Ishikawa (cell line): Measurements from ENCODE around the gene HPD.

Experiments used
- CEBPB ChIP-seq: IDR thresholded peaks from 2 replicates; pipeline ENCODE4 v1.6.1; 2012
- CREB1 ChIP-seq: IDR thresholded peaks from 2 replicates; pipeline ENCODE4 v1.6.1; 2012; ENCODE audit warnings: low read depth
- EGR1 ChIP-seq: IDR thresholded peaks from 2 replicates; pipeline ENCODE4 v1.6.1; 2012
- EP300 ChIP-seq: IDR thresholded peaks from 2 replicates; pipeline ENCODE4 v1.6.1; 2012; ENCODE audit warnings: borderline replicate concordance
- FOXM1 ChIP-seq: IDR thresholded peaks from 2 replicates; pipeline ENCODE4 v1.6.1; 2012; ENCODE audit warnings: low read depth, borderline replicate concordance
- RAD21 ChIP-seq: IDR thresholded peaks from 2 replicates; pipeline ENCODE4 v1.6.1; 2012; ENCODE audit warnings: low read depth
- TAF1 ChIP-seq: IDR thresholded peaks from 2 replicates; pipeline ENCODE4 v1.6.1; 2012; ENCODE audit warnings: low read depth, mild to moderate bottlenecking
- TCF12 ChIP-seq: IDR thresholded peaks from 2 replicates; pipeline ENCODE4 v1.6.1; 2012; ENCODE audit warnings: low read depth
- TEAD4 ChIP-seq: IDR thresholded peaks from 2 replicates; pipeline ENCODE4 v1.6.1; 2012
- YY1 ChIP-seq: IDR thresholded peaks from 2 replicates; pipeline ENCODE4 v1.6.1; 2012; ENCODE audit warnings: low read depth
- TF ChIP-seq, protein P1 (sequence below): IDR thresholded peaks from 2 replicates; pipeline ENCODE4 v1.6.1; 2012; ENCODE audit warnings: low read depth, mild to moderate bottlenecking
- TF ChIP-seq, protein P2 (sequence below): IDR thresholded peaks from 2 replicates; pipeline ENCODE4 v1.6.1; 2012
- TF ChIP-seq, protein P3 (sequence below): IDR thresholded peaks from 2 replicates; pipeline ENCODE4 v1.6.1; 2012

DNA sequence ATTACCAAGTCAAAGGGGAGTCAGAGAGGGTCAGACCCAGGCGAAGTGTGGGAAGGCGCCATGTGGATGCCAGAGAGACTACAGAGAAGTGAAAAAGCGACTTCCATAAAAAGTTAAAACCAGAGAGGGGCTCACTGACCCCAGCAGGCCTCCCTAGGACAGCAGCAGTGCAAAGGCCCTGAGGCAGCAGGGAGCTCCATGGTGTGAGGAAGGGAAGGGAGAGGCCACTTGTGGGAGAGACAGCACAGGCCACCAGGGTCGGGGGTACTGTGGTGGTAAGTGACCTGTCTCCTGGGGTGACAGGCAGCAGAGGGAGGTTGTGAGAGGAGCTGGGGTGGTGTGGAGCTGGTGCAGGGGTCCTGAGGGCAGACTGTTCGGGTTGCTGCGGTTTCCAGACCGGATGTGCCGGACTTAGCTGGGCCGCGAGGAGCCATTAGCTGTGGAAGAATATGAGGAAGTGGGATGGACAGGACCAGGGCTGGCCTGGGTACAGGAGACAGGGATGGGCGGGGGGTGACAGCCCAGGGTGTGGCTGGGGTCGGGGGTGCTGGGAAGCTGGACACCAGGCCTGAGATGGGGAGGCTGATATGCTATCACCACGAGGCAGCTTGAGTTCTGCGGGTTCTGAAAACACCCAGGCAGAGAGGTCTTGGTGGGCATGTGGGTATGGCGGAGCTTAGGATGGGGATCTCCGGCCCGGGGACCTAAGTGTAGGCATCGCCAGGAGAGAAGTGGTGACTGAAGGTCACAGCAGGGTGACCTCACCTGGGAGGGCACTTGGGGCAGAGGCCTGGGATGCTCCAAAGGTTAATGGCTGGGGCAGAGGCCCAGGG, 32.1 kb downstream of the HPD start:
- TF ChIP-seq, protein P1, sequence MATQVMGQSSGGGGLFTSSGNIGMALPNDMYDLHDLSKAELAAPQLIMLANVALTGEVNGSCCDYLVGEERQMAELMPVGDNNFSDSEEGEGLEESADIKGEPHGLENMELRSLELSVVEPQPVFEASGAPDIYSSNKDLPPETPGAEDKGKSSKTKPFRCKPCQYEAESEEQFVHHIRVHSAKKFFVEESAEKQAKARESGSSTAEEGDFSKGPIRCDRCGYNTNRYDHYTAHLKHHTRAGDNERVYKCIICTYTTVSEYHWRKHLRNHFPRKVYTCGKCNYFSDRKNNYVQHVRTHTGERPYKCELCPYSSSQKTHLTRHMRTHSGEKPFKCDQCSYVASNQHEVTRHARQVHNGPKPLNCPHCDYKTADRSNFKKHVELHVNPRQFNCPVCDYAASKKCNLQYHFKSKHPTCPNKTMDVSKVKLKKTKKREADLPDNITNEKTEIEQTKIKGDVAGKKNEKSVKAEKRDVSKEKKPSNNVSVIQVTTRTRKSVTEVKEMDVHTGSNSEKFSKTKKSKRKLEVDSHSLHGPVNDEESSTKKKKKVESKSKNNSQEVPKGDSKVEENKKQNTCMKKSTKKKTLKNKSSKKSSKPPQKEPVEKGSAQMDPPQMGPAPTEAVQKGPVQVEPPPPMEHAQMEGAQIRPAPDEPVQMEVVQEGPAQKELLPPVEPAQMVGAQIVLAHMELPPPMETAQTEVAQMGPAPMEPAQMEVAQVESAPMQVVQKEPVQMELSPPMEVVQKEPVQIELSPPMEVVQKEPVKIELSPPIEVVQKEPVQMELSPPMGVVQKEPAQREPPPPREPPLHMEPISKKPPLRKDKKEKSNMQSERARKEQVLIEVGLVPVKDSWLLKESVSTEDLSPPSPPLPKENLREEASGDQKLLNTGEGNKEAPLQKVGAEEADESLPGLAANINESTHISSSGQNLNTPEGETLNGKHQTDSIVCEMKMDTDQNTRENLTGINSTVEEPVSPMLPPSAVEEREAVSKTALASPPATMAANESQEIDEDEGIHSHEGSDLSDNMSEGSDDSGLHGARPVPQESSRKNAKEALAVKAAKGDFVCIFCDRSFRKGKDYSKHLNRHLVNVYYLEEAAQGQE: no peak
- TF ChIP-seq, protein P2, sequence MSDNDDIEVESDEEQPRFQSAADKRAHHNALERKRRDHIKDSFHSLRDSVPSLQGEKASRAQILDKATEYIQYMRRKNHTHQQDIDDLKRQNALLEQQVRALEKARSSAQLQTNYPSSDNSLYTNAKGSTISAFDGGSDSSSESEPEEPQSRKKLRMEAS: no peak
- TF ChIP-seq YY1 (no peak), TAF1 (no peak), EGR1 (no peak), TCF12 (no peak), RAD21 (no peak), EP300 (no peak), TEAD4 (no peak), CREB1 (no peak), CEBPB (no peak), FOXM1 (no peak)
- TF ChIP-seq, protein P3, sequence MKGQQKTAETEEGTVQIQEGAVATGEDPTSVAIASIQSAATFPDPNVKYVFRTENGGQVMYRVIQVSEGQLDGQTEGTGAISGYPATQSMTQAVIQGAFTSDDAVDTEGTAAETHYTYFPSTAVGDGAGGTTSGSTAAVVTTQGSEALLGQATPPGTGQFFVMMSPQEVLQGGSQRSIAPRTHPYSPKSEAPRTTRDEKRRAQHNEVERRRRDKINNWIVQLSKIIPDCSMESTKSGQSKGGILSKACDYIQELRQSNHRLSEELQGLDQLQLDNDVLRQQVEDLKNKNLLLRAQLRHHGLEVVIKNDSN: no peak
